ENCODE data around the gene DUXA.
"Not testable (repeated sequence)": the region's sequence is repeated elsewhere in the genome, so short reads cannot be mapped to it uniquely, and the experiment has no call there.

DUXA gene
- 0 reads per million in 2 donors for total RNA-seq

DNA sequence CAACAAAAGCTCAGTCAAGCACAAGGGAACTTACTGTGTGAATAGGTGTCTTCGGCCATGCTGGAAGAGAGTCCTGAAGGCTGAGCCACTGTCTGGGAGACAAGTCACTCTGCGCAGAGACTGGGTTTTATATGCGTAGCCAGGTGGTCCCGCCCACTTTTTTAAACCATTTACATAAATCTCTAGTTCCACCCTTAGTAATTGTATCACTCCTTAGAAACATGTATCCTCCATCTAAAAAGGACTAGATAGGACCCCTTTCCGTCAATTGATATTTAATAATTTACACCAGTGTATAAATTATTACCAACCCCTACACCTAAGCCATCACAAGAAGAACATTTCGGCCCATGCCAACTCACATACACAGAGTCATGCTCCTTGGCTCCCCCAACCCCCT, at the start of gene DUXA:
Gene DUXA (minus strand): TSS at position 101 of the 400 bp plus-strand sequence. CDS start 42 bp downstream, at position 59.
- DNase-seq = no peak

DNA sequence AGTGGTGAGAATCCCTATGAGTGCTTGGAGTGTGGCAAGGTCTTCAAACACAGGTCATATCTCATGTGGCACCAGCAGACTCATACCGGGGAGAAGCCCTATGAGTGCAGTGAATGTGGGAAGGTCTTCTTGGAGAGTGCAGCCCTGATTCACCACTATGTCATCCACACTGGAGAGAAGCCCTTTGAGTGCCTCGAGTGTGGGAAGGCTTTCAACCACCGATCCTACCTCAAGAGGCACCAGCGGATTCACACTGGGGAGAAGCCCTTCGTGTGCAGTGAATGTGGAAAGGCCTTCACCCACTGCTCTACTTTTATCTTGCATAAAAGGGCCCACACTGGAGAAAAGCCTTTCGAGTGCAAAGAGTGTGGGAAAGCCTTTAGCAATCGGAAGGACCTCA, 44.8 kb upstream of the DUXA start:
- DNase-seq = no peak

DNA sequence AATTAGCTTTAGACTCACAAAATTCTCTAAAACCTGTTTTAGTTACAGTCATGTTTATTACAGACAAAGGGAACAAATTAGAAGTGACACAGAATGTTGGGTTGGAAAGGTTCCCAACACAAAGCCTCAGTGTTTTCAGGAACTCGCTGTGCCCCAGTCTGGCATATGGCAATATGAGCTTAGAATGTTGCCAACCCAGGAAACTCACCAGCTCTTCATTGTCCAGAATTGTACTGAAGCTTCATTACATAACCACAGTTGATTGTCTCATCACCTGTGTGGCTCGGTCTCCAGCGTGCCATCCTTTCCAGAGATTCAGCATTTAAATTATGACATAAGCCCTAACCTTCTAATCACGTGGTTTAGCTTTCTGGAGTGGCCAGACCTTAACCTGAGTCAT, 43.1 kb upstream of the DUXA start:
- DNase-seq = no peak

GRCh38 chr19:57202160-57202559, 34.9 kb upstream of the DUXA start:
- DNase-seq = no peak

DNA sequence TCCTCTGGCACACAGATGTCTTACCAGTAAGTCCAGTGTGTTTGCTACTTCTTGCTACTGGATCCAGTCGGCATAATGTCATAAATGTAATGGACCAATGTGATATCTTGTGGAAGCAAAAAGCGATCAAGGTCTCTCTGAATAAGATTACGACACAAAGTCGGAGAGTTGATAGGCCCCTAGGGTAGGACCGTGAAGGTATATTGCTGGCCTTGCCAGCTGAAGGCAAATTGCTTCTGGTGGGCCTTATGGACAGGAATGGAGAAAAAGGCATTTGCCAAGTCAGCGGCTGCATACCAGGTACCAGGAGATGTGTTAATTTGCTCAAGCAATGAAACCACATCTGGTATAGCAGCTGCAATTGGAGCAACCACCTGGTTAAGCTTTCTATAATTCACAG, 30.6 kb upstream of the DUXA start:
- not testable (repeated sequence) for DNase-seq

DNA sequence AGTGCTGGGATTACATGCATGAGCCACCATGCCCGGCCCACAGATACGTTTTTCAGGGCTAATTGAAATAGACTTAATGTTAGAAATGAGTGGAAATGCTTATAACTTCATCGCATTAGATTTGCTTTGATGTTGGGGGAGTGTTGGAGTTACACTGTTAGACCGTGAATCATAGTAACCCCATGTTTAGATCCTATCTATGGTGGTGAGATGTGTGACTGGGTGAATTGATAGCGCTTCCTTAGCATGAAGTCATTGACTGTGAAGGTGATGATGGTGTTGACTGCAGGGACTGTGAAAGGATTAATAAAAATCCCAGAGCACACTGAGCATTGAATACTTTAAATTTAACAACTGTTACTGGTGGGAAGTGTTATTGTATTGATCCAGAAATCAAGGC, 25.7 kb upstream of the DUXA start:
- DNase-seq = no peak

DNA sequence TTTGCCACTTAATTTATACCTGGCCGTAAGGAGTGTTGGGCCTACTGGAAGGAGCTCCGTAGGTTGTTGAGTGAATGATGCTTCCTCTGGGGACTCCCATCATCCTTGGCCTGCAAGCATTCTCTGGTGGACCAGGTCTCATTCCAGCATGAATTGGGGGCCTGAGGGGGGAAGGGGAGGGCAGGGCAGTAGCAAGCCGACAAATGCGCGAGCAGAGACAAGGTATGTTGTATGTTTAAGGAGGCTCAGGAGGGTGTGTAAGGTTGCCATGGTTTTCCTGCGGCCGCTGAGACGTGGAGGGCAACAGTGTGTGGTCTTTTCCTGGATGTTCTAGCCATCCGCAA, 24.8 kb upstream of the DUXA start:
- DNase-seq = no peak

GRCh38 chr19:57191141-57192076, 24.1 kb upstream of the DUXA start, which contains the start of gene ZNF264:
Gene ZNF264 (plus strand): TSS chr19:57191500. CDS start chr19:57191914, 414 bp downstream.
- peak; percentile 69 for DNase-seq

GRCh38 chr19:57190301-57190700, 23.0 kb upstream of the DUXA start:
- no peak for DNase-seq

DNA sequence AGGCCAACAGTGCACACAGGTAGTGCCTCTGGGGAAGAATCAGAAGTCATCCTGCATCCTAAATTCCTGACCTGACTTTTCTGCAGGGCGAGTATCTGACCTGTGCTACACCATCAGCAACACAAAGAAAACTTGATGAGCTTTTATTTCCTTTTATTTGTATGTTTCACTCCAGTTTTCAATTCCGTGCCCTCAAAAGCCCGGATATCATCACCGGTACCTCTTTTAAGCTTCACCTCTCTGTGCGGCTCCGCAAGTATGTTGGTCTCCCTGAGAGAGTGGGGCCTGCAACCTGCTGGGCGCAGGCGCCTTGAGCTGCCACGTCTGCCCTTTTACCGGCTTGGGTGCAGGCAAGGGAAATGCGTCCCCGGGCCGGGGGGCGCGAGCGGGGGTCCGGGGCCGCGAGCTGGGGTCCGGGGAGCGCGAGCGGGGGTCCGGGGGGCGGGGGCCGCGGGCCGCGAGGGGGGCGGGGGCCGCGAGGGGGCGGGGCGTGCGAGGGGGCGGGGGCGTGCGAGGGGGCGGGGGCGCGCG, 4.3 kb upstream of the DUXA start:
- DNase-seq = no peak

DNA sequence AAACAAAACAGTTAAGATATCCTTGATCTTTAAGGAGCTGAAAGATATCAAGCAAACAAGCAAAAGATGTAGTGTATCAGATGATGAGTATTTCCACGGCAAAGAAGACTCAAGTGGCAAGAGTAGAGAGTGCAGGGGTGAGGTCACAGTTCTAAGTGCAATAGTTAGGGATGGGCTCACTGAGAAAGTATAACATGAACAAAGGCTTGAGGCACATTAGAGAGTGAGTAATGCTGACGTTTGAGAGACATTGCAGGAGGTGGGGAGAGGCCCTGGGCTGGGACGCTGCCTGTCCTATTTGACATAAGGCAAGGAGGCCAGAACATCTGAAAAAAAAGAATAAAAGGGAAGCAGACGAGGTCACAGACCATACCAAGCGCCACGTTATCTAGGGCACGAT, 1.4 kb downstream of the DUXA start:
- DNase-seq = no peak

GRCh38 chr19:57161985-57162539, 5.2 kb downstream of the DUXA start:
- no peak for DNase-seq

DNA sequence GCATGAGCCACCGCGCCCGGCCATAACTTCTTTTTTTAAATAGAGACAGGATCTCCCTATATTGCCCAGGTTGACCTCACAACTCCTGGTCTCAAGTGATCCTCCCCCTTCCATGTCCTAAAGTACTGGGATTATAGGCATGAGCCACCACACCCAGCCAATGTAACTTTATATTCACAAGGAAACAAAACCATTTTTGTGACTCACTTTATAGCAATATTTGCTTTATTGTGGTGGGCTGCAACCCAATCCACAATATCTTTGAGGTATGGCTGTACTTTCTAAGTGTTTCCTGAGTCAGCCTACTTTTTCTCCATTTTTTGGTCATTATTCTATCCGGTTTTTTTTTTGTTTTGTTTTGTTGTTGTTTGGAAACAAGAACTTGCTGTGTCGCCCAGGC, 14.4 kb downstream of the DUXA start:
- no peak for DNase-seq

- no peak for DNase-seq
Observed at GRCh38 chr19:57141699-57142098, 25.6 kb downstream of the DUXA start.

DNA sequence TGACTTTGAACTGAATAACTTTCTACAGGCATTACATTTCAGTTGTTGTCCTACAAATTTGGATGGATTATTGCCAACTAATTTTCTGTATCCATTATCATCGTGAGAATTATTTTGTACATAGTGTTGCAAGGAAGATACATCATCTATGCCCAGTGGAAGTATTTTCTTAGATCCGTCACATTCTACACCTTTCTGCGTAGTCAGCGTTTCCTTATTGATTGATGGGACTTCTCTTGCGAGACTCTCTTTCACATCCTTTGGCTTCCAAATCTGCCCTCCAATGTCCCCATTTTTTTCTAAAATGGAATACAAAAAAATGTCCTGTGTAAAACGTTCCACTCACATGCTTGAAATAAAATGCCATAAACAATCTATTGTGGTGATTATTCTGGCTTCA, 31.5 kb downstream of the DUXA start:
- DNase-seq = no peak

GRCh38 chr19:57127403-57127802, 39.9 kb downstream of the DUXA start:
- not testable (repeated sequence) for DNase-seq

GRCh38 chr19:57123882-57124281, 43.4 kb downstream of the DUXA start:
- DNase-seq = no peak

GRCh38 chr19:57118848-57119247, 48.4 kb downstream of the DUXA start:
- DNase-seq = no peak

- DNase-seq = not testable (repeated sequence)
Observed at GRCh38 chr19:57113501-57113900, 53.8 kb downstream of the DUXA start.

DNA sequence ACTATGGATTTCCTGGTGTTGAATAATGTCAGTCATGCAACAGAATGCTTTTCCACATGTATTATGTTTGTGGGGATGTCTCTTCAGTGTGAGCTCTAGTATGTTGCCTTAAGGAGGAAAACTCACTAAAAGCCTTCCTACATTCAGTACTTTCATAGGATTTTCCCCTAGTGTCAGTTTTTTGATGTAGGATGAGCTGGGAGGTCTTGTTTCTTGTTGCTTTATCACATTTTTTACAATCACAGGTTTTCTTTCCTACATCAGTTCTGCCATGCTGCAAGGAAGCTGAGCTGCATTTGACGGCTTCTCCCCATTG, 56.0 kb downstream of the DUXA start:
- DNase-seq = no peak

GRCh38 chr19:57110592-57111328, 56.5 kb downstream of the DUXA start:
- DNase-seq = no peak

GRCh38 chr19:57106722-57107235, 60.5 kb downstream of the DUXA start:
- DNase-seq = no peak

Data from activated gamma-delta T cell (primary cell).